T-cell (primary cell): ENCODE results near the gene MUC2. TPM values are rescaled to one million over a fixed set of nuclear protein-coding genes. Genes with fewer than 3 reads are reported as not detected.

Experiments
- ATAC-seq, 4 experiments: fragments of 200-7000 bp in 3 of 4; fragments of 150-1000 bp in 1 of 4; cut with Tn5 transposase; replicated peaks in 1 of 4; 1 replicate in 3 of 4; 2 replicates in 1 of 4; pipeline ENCODE4 v1.10.0; 2021; ENCODE audit warnings: moderate library complexity in 3 of 4, mild to moderate bottlenecking in 2 of 4, moderate number of reproducible peaks in 1 of 4
- CTCF ChIA-PET, 2 donors: fragments of 300-600 bp; sonication (Branson Sonifier 250); formaldehyde crosslinking; loops; one replicate each; lab custom pipeline; 2022; ENCODE audit warnings: antibody characterized with exemption in 2 of 2; lab: Charles Lee
- POLR2A ChIA-PET, 2 donors: fragments of 300-600 bp; sonication (Branson Sonifier 250); formaldehyde crosslinking; loops; one replicate each; lab custom pipeline; 2022; ENCODE audit warnings: antibody characterized with exemption in 2 of 2; lab: Charles Lee
- DNase-seq, 35 experiments: peaks; one replicate each; pipeline versions ENCODE4 v3.0.0 to v3.0.0-alpha.2; 2013 to 2023
- H3K27ac ChIP-seq: one replicate; pipeline ENCODE4 v1.5.1; 2013; ENCODE audit warnings: low read length
- H3K27me3 ChIP-seq, 2 experiments: replicated peaks in 1 of 2; 1 replicate in 1 of 2; 2 replicates in 1 of 2; pipeline versions ENCODE4 v1.6.1 to v1.7.0; 2013; ENCODE audit warnings: low read length in 1 of 2, mixed read lengths in 1 of 2; ENCODE audit not compliant: control insufficient read depth in 2 of 2, insufficient read depth in 2 of 2; ENCODE audit errors: extremely low read depth in 1 of 2
- H3K36me3 ChIP-seq, 2 donors: 1 replicate in 1 of 2; 2 replicates in 1 of 2; pipeline versions ENCODE4 v1.6.1 to v1.7.0; 2013; ENCODE audit warnings: low read length in 1 of 2; ENCODE audit not compliant: control insufficient read depth in 2 of 2, insufficient read depth in 1 of 2; ENCODE audit errors: extremely low read depth in 1 of 2
- H3K4me1 ChIP-seq, 2 experiments: 1 replicate in 1 of 2; 2 replicates in 1 of 2; pipeline versions ENCODE4 v1.6.1 to v1.7.0; 2013; ENCODE audit warnings: low read length in 2 of 2, mixed read lengths in 1 of 2; ENCODE audit not compliant: insufficient read depth in 2 of 2, control insufficient read depth in 1 of 2; ENCODE audit errors: extremely low read depth in 1 of 2
- H3K4me3 ChIP-seq, 2 donors: 1 replicate in 1 of 2; 2 replicates in 1 of 2; pipeline versions ENCODE4 v1.5.1 to v1.7.0; 2013; ENCODE audit warnings: mild to moderate bottlenecking in 2 of 2, low read length in 1 of 2, moderate library complexity in 1 of 2; ENCODE audit not compliant: control insufficient read depth in 1 of 2; ENCODE audit errors: extremely low read depth in 1 of 2
- H3K9me3 ChIP-seq: 2 replicates; pipeline ENCODE4 v1.7.0; 2013
- H3K27ac Mint-ChIP-seq, 2 donors: one replicate each; pipeline ENCODE4 v1.8.0; 2020 to 2021; ENCODE audit warnings: mild to moderate bottlenecking in 2 of 2, mixed read lengths in 2 of 2
- H3K27me3 Mint-ChIP-seq, 2 donors: one replicate each; pipeline ENCODE4 v1.8.0; 2021 to 2022; ENCODE audit warnings: mixed read lengths in 2 of 2
- H3K36me3 Mint-ChIP-seq: one replicate; pipeline ENCODE4 v1.8.0; 2021; ENCODE audit warnings: mixed read lengths
- H3K4me1 Mint-ChIP-seq, 3 donors: one replicate each; pipeline ENCODE4 v1.8.0; 2020 to 2022; ENCODE audit warnings: mixed read lengths in 3 of 3, mild to moderate bottlenecking in 1 of 3
- H3K4me3 Mint-ChIP-seq, 3 donors: one replicate each; pipeline ENCODE4 v1.8.0; 2020 to 2022; ENCODE audit warnings: mild to moderate bottlenecking in 3 of 3, mixed read lengths in 3 of 3, moderate library complexity in 3 of 3
- H3K9me3 Mint-ChIP-seq, 3 donors: one replicate each; pipeline ENCODE4 v1.8.0; 2020 to 2022; ENCODE audit warnings: mixed read lengths in 3 of 3
- WGBS: methylation state at CpG from one replicate; pipeline ENCODE4 v1.1.5; 2013; ENCODE audit warnings: missing lambda C conversion rate; ENCODE audit not compliant: insufficient coverage; 5-methylcytosine and 5-hydroxymethylcytosine counted together
- total RNA-seq, 35 experiments: library from RNA in 6 of 35; stranded (reverse) in 6 of 35; fragments of 120-200 nt in 1 of 35; gene quantifications; one replicate each; pipeline versions ENCODE4 v1.2.1 to v1.2.4 and lab custom pipeline; 2013 to 2026

The MUC2 gene
- total RNA-seq, 5 donors from 2014 or later (not counting 1 experiment from before 2014, with no cell fraction given): 0.12 to 1.4 (median 0.53) TPM; not detected in 2

DNA sequence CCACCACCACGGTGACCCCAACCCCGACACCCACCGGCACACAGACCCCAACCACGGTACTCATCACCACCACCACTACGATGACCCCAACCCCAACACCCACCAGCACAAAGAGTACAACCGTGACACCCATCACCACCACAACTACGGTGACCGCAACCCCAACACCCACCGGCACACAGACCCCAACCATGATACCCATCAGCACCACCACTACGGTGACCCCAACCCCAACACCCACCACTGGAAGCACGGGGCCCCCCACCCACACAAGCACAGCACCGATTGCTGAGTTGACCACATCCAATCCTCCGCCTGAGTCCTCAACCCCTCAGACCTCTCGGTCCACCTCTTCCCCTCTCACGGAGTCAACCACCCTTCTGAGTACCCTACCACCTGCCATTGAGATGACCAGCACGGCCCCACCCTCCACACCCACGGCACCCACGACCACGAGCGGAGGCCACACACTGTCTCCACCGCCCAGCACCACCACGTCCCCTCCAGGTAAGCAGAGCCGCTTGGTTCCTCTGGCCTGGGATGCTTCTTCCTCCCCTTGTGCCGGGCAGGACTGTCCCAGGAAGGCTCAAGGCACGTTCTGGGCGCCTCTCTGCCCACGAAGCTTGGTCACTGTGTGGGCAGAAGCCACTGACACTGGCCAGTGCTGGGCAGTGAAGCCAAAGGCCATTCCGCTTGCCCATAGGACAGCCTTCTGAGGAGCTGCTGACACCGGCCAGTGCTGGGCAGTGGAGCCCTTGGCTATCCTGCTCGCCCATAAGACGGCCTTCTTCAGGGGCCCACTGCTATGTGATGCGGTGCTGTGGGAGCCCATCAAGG lies 25.1 kb downstream of the MUC2 start:
- Mint-ChIP-seq H3K4me3 (no peak overlapping the region), H3K9me3 (peaks cover 0 to 3% (median 0%) of the 10 kb centered on the region in 3 donors), H3K27me3 (no peaks in the 10 kb centered on the region), H3K4me1 (no peaks in the 10 kb centered on the region), H3K36me3 (no peaks in the 10 kb centered on the region), H3K27ac (no peak overlapping the region)
- Histone ChIP-seq H3K36me3 (no peaks in the 10 kb centered on the region), H3K27ac (no peak overlapping the region), H3K9me3 (no peaks in the 10 kb centered on the region), H3K4me1 (no peaks in the 10 kb centered on the region), H3K27me3 (peaks cover 0 to 3% of the 10 kb centered on the region in 2 experiments), H3K4me3 (no peak overlapping the region)
- POLR2A ChIA-PET: no interaction called here
- DNase-seq: no peak
- no peak for ATAC-seq
- WGBS: 88% methylated on average over 31 of the region's 32 CpGs
- CTCF ChIA-PET: no interaction called here

DNA sequence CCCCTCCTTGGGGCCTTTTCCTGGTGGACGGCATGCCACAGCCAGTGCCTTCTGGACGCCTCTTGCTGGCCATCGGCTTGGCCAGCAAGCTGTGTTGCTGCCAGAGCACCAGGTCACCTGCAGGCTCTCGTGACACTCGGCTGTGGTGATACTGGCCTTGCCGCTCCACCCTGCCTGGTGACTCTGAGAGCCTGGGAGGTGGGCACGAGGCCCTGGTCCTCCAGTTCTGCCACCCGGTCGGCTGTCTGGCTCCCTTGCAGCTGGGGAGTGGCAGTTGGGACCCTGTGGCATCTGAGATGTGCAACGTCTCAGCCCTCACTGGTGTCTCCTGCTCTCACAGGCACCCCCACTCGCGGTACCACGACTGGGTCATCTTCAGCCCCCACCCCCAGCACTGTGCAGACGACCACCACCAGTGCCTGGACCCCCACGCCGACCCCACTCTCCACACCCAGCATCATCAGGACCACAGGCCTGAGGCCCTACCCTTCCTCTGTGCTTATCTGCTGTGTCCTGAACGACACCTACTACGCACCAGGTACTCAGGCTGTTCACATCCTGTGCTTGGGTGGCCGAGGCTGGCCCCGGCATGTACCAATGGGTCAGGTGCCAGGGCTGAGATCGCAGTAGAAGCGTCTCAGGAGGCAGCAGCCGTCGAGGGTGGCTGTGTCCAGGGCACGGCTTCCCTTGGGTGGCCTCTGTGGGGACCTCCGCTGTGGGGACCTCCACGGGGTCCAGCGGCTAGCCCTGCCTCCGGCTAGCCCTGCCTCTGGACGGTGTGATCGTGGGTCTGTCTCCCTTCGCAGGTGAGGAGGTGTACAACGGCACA lies 26.0 kb downstream of the MUC2 start:
- H3K9me3 ChIP-seq: no peaks in the 10 kb centered on the region
- peaks cover 0 to 3% of the 10 kb centered on the region in 2 experiments for H3K27me3 ChIP-seq
- no peak overlapping the region for H3K27ac ChIP-seq
- POLR2A ChIA-PET: no interaction called here
- H3K4me3 Mint-ChIP-seq: no peak overlapping the region
- H3K4me1 Mint-ChIP-seq: no peaks in the 10 kb centered on the region
- 85% methylated on average over 26 of the region's 33 CpGs for WGBS
- no peaks in the 10 kb centered on the region for H3K9me3 Mint-ChIP-seq
- H3K36me3 ChIP-seq: no peaks in the 10 kb centered on the region
- H3K4me1 ChIP-seq: no peaks in the 10 kb centered on the region
- ATAC-seq (no peak), DNase-seq (no peak)
- H3K27ac Mint-ChIP-seq: no peak overlapping the region
- H3K27me3 Mint-ChIP-seq: no peaks in the 10 kb centered on the region
- CTCF ChIA-PET: no interaction called here
- no peaks in the 10 kb centered on the region for H3K36me3 Mint-ChIP-seq
- no peak overlapping the region for H3K4me3 ChIP-seq

DNA sequence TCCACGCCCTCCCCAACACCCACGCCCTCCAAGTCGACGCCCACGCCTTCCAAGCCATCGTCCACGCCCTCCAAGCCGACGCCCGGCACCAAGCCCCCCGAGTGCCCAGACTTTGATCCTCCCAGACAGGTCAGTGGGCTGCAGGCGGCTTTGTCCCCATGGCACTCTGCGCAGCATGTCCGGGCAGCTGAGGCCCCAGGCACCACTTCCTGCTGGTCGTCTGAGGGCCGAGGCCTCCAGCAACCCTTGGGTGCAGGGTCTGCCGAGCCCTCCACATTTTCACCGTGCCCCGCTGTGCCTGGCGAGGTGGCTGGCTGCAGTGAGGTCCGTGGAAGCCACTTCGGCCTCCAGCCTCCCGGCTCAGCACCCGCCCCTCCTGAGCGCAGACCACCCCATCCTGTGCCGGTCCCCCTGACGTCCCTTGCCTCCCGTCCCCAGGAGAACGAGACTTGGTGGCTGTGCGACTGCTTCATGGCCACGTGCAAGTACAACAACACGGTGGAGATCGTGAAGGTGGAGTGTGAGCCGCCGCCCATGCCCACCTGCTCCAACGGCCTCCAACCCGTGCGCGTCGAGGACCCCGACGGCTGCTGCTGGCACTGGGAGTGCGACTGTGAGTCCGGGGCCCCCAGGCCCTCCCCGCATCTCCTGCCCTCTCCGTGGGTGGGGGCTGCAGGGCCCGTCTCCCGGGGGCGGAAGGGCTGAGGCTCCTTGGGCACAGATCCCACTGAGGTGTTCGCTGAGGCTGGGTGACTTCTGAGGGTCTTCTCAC lies 26.8 kb downstream of the MUC2 start:
- Mint-ChIP-seq H3K27me3 (no peaks in the 10 kb centered on the region), H3K9me3 (no peaks in the 10 kb centered on the region), H3K4me3 (no peak overlapping the region), H3K36me3 (no peaks in the 10 kb centered on the region), H3K4me1 (no peaks in the 10 kb centered on the region), H3K27ac (no peak overlapping the region)
- Histone ChIP-seq H3K36me3 (no peaks in the 10 kb centered on the region), H3K27ac (no peak overlapping the region), H3K4me3 (no peak overlapping the region), H3K27me3 (peaks cover 0 to 4% of the 10 kb centered on the region in 2 experiments), H3K4me1 (no peaks in the 10 kb centered on the region), H3K9me3 (no peaks in the 10 kb centered on the region)
- ATAC-seq (no peak), DNase-seq (no peak)
- ChIA-PET POLR2A (no interaction called here), CTCF (no interaction called here)
- WGBS: 89% methylated on average over 50 of the region's 50 CpGs

DNA sequence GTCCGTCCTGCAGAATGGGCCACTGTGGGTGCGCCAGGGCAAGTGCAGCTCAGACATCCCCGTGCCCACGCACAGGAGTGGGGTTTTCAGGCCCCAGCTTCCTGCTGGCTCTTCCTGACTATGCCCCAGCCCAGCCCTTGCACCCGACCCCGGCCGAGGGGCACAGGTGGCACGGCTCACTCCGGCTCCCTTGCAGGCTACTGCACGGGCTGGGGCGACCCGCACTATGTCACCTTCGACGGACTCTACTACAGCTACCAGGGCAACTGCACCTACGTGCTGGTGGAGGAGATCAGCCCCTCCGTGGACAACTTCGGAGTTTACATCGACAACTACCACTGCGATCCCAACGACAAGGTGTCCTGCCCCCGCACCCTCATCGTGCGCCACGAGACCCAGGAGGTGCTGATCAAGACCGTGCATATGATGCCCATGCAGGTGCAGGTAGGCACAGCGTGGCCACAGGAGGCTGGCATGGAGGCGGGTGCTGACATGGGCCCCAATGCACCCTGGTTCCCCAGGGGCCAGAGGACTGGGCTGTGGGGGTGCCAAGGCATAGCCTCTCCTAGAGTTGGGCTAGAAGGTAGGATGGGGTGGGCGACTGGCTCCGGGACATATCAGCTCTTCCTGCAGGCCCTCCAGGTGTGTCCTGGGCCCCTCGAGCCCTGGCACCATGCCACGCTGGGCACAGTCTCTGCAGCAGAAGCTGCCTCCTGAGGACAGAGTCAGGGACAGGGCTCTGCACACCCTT lies 27.7 kb downstream of the MUC2 start:
- H3K4me1 Mint-ChIP-seq: no peaks in the 10 kb centered on the region
- ChIA-PET CTCF (no interaction called here), POLR2A (no interaction called here)
- Histone ChIP-seq H3K4me3 (no peak overlapping the region), H3K9me3 (no peaks in the 10 kb centered on the region), H3K27ac (no peak overlapping the region), H3K36me3 (no peaks in the 10 kb centered on the region), H3K4me1 (no peaks in the 10 kb centered on the region), H3K27me3 (peaks cover 0 to 11% of the 10 kb centered on the region in 2 experiments)
- 84% methylated on average over 31 of the region's 31 CpGs for WGBS
- DNase-seq (no peak), ATAC-seq (no peak)
- H3K4me3 Mint-ChIP-seq: no peak overlapping the region
- no peak overlapping the region for H3K27ac Mint-ChIP-seq
- H3K36me3 Mint-ChIP-seq: no peaks in the 10 kb centered on the region
- H3K9me3 Mint-ChIP-seq: no peaks in the 10 kb centered on the region
- no peaks in the 10 kb centered on the region for H3K27me3 Mint-ChIP-seq

DNA sequence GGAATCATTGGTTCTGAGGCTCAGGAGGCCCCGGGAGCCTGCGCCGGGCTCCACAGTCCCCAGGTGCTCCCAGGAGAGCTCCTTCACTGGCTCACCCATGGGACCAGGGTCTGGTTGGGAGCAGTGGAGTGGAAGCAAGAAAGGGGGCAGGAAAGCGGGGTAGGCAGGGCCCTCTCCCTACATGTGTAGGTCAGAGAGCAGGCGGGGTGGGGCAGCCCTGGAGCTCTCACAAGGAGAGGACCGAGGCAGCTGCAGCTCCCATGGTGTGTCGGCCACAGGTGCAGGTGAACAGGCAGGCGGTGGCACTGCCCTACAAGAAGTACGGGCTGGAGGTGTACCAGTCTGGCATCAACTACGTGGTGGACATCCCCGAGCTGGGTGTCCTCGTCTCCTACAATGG lies 28.3 kb downstream of the MUC2 start:
- Histone ChIP-seq H3K4me1 (no peaks in the 10 kb centered on the region), H3K27me3 (peaks cover 0 to 15% of the 10 kb centered on the region in 2 experiments), H3K36me3 (no peaks in the 10 kb centered on the region), H3K9me3 (no peaks in the 10 kb centered on the region), H3K4me3 (no peak overlapping the region), H3K27ac (no peak overlapping the region)
- Mint-ChIP-seq H3K27me3 (no peaks in the 10 kb centered on the region), H3K36me3 (no peaks in the 10 kb centered on the region), H3K4me3 (no peak overlapping the region), H3K4me1 (no peaks in the 10 kb centered on the region), H3K9me3 (no peaks in the 10 kb centered on the region), H3K27ac (no peak overlapping the region)
- DNase-seq: no peak
- no peak for ATAC-seq
- ChIA-PET POLR2A (no interaction called here), CTCF (no interaction called here)
- 92% methylated on average over 12 of the region's 12 CpGs for WGBS
